Activated CD8-positive, alpha-beta memory T cell treated with anti-CD3 and anti-CD28 coated beads, Interleukin-2, amount 50 U/mL, for 24 hours (primary cell): ENCODE measurements around the gene SAMD10.
"Not testable (repeated sequence)": the region's sequence is repeated elsewhere in the genome, so short reads cannot be mapped to it uniquely, and the experiment has no call there.

Experiments used
- DNase-seq: peaks from one replicate; pipeline ENCODE4 v3.0.0-alpha.2; 2020; ENCODE audit errors: extremely low read depth

SAMD10 gene

GRCh38 chr20:63979557-63980316, at the start of gene SAMD10:
Gene SAMD10, minus strand, starts transcription at chr20:63979642. Its CDS starts 175 bp downstream, at chr20:63979467.
- no peak for DNase-seq

GRCh38 chr20:64027981-64028685, 48.7 kb upstream of the SAMD10 start:
- DNase-seq: no peak

GRCh38 chr20:64025826-64026412, 46.5 kb upstream of the SAMD10 start:
- DNase-seq: no peak

- no peak for DNase-seq
These were observed 45.8 kb upstream of the SAMD10 start for GRCh38 chr20:64025101-64025825.

- DNase-seq: no peak
These were observed 44.9 kb upstream of the SAMD10 start for GRCh38 chr20:64024141-64024990.

- DNase-seq: no peak
These were observed 44.1 kb upstream of the SAMD10 start for GRCh38 chr20:64023361-64024140.

GRCh38 chr20:64022671-64023360, 43.4 kb upstream of the SAMD10 start:
- DNase-seq: no peak

- DNase-seq: no peak
These were observed 41.9 kb upstream of the SAMD10 start for GRCh38 chr20:64021124-64021975.

- no peak for DNase-seq
These were observed 36.2 kb upstream of the SAMD10 start for GRCh38 chr20:64015635-64016034.

GRCh38 chr20:64012385-64013154, 33.1 kb upstream of the SAMD10 start:
- not testable (repeated sequence) for DNase-seq

- no peak for DNase-seq
These were observed 31.9 kb upstream of the SAMD10 start for GRCh38 chr20:64011366-64011779.

- no peak for DNase-seq
These were observed 31.3 kb upstream of the SAMD10 start for GRCh38 chr20:64010711-64011237.

GRCh38 chr20:64009811-64010387, 30.5 kb upstream of the SAMD10 start:
- no peak for DNase-seq

GRCh38 chr20:64006902-64007301, 27.5 kb upstream of the SAMD10 start:
- DNase-seq: no peak

- DNase-seq: no peak
These were observed 27.0 kb upstream of the SAMD10 start for GRCh38 chr20:64006490-64006889.

- DNase-seq: no peak
These were observed 26.0 kb upstream of the SAMD10 start for GRCh38 chr20:64005394-64005793.

- no peak for DNase-seq
These were observed 24.7 kb upstream of the SAMD10 start for GRCh38 chr20:64003960-64004725.
